Measurements from ENCODE around the gene PDE2A.

DNA sequence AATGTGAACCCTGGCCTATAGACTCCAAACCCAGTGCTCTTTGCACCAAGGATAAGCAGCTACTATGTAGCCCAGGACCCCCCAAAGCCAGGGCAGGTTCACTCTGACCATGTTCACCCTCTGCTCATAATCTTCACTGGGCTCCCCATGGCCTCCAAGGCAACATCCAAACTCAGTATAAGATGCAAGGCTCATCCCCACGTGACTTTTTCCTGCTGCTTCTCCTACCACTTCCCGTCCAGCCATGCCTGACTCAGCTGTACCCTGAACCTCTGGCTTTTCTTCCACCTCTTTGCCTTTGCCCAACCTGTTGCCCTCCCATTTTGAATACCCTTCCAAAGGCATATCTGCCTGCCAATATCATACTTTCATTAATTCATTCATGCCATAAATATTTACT is 27.8 kb downstream of the PDE2A start:
- TF ChIP-seq, protein P1, sequence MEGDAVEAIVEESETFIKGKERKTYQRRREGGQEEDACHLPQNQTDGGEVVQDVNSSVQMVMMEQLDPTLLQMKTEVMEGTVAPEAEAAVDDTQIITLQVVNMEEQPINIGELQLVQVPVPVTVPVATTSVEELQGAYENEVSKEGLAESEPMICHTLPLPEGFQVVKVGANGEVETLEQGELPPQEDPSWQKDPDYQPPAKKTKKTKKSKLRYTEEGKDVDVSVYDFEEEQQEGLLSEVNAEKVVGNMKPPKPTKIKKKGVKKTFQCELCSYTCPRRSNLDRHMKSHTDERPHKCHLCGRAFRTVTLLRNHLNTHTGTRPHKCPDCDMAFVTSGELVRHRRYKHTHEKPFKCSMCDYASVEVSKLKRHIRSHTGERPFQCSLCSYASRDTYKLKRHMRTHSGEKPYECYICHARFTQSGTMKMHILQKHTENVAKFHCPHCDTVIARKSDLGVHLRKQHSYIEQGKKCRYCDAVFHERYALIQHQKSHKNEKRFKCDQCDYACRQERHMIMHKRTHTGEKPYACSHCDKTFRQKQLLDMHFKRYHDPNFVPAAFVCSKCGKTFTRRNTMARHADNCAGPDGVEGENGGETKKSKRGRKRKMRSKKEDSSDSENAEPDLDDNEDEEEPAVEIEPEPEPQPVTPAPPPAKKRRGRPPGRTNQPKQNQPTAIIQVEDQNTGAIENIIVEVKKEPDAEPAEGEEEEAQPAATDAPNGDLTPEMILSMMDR (conservative IDR thresholded peaks at IDR 0.05), result no peak
- no peak for TF ChIP-seq EZH2 (IDR thresholded peaks at IDR 0.05; ENCODE audit: low read depth)

Data from PC-9 (cell line).